ENCODE measurements around the gene ADAMTS3.

Gene ADAMTS3

DNA sequence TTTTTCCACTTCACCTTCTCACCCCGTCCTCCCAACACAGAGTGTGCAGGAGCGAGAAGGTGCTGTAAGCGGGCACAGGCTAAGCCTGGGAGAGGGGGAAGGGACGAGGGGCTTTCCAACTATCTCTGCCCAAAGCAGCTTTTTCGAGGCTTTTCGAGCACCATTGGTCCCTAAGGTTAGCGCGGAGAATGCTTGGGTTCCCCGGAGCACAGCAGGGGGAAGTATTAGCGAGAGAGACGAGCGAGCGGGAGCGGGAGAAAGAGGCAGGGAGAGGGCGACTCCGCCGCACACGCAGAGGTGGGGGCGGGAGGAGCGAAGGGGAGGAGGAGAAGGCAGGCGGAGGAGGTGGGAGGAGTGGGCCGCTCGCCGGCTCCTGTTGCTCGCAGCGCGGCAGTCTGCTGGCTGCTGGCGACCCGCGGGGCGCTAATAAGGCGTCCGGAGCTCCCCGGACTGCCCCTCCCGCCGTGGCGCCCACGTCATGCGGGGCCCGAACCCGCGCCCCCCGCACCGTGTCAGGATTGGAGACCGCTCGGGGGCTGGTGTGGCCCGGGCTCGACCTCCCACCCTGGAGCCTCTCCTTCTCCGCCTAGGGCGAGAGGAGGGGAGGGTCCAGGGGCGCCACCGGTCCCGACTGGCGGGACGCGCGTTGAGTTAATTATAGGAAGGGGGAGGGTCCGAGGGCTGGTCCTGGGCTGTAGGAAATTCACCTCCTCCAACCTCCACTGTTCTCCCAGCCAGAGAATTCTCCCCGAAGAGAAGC, at the start of gene ADAMTS3:
ADAMTS3 (minus strand) TSS at position 263 of the 760 bp plus-strand sequence. CDS start 459 bp downstream, outside the sequence.
- DNase-seq, result no peak

DNA sequence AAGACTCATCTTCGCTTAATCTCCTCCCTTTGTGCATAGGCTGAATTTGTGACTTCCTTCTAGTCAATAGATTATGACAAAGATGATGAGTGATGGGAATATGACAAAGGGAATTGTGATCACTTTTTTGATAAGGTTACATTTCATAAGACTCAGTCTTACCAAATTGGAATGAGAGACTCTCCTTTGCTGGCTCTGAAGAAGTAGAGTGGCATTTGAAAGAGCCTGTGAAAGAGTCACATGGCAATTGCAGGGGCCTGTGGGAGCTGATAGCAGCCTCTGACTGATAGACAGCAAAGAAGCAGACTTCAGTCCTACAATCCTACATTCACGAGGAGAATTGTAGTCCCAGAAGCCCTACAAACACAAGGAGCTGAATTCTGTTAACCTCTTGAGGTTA, 44.9 kb upstream of the ADAMTS3 start:
- DNase-seq, result no peak

- no peak for DNase-seq
Observed at GRCh38 chr4:72606751-72607150, 37.7 kb upstream of the ADAMTS3 start.

GRCh38 chr4:72604324-72604723, 35.3 kb upstream of the ADAMTS3 start:
- no peak for DNase-seq

- no peak for DNase-seq
Observed at GRCh38 chr4:72602396-72603376, 33.7 kb upstream of the ADAMTS3 start.

GRCh38 chr4:72591547-72592454, 22.8 kb upstream of the ADAMTS3 start:
- DNase-seq, result no peak

GRCh38 chr4:72587334-72587733, 18.3 kb upstream of the ADAMTS3 start:
- no peak for DNase-seq

DNA sequence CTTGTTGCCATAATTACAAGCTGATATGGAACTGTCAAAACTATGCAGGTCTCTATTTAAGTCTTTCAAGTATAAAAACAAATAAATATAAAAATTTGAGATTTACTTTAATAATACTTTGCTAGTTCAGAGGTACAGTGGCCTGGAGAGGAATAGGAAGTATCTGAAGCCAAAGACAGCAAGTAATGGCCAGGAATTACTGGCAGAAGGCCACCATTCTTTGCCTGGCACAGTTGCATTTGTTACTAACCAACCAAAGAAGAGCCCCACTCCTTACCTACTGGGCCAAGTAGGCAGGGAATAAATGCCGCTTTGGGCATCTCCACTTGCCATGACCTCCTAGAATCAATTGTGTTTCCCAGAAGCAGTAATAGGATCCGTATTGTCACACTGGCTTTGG, 13.8 kb upstream of the ADAMTS3 start:
- DNase-seq, result no peak

GRCh38 chr4:72577211-72577610, 8.2 kb upstream of the ADAMTS3 start:
- no peak for DNase-seq

DNA sequence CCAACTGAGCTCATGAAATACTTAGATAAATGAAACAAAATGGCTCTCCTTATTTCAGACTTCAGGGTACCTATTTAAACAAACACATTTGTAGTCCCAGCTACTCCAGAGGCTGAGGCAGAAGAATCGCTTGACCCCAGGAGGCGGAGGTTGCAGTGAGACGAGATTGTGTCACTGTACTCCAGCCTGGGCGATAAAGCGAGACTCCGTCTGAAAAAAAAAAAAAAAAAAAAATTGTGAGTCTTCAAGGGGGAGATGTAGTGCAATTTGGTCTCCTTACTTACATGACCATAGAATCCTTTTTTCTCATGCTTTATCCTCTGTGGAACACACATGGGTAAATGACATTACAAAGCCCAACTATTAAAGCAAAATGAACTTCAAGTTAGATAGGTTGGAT, 2.3 kb upstream of the ADAMTS3 start:
- DNase-seq, result no peak

GRCh38 chr4:72569719-72570235, 756 bp upstream of the ADAMTS3 start:
- DNase-seq, result no peak

GRCh38 chr4:72567821-72568675, 973 bp downstream of the ADAMTS3 start:
- no peak for DNase-seq

GRCh38 chr4:72567036-72567435, 2.0 kb downstream of the ADAMTS3 start:
- DNase-seq, result no peak

DNA sequence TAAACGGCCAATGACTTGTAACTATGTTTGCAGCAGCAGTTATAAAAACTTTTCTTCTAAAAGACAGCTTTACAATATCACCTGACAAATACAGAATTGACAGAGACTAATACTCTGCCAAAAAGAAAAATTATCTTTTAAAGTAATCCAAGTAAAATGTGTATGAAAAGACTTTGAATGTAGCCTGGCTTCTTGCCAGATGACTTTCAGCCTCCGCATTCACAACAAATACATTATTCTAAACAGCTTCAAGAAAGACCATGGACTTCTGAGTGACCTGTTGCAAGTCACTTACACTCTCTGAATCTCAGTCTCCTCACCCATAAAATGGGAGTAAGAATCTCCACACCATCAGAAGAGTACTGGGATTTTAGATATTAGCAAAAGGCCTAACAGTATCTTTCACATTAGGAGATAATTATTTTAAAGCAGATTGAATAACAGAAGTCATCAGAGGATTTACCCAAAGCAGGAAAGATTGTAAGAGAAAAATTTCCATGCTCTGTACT, 2.5 kb downstream of the ADAMTS3 start:
- no peak for DNase-seq

DNA sequence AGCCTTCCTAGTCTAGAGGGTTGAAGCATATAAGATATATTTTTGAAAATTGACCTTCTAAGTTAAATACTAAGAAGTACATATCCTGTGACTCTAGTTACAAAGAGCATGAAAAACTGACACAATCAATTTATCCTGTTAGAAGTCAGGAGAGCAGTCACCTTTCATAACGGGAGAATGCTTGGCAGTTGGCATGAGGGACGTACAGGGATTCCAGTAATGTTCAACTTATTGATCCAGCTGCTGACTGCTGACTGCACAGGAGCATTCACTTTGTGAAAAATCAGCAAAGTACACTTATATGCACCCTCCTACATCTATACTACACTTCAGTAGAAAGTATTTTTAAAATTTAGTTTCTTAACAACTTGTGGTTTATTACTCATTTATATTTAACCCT, 4.2 kb downstream of the ADAMTS3 start:
- no peak for DNase-seq

DNA sequence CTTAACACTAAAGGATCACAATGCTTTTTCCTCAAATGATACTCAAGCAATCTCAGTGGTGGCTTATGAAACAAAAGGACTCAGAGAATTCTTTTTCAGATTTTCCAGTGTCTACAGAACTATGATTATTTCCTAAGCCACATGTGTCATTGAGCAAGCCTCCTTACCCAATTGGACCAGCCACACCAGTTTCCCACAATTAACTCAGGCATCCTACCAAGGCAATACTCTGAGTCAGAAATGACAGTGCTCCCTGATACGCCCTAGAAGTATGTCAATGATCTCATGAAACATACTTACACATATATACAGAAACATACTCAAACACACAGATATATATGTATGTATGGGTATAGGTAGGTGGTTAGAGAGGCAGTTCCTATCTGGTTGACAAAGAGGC, 4.8 kb downstream of the ADAMTS3 start:
- DNase-seq, result no peak

DNA sequence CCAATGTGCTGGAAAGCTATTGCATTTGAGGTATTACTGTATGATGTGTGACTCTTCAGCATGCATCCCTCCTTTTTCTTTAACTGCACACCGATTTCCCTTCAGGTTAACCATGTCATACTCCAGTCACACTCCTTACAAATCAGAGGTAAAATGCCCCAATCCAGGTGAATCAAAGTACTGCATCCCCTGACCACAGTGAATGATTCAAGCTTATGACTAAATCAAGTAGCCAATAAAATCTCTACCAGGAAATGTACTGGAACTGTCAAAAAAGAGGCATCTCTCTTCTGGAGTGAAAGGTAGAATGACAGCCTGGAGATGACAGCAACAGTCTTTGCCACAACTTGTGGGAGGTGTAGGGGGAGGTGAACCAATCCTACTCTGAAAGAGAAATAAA, 10.4 kb downstream of the ADAMTS3 start:
- no peak for DNase-seq

DNA sequence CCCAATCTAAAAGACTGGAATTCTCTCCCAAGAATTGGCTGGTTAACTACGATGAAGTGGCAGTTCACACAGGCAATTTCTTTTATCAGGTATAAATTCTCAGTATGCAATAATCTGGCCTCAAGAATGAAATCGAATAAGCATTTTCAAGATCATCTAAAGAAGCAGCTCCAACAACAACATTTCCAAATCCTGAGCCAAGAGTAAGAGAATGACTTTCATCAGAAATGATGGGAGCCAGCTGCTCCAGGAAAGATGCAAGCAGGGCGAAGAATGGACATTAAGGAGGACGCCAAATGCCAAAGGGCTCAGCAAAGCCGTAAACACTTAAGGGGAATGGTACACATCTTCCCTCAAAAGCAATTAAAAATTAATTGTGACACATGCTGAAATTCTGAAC, 12.0 kb downstream of the ADAMTS3 start:
- no peak for DNase-seq

- DNase-seq, result no peak
Observed at GRCh38 chr4:72555377-72555831, 13.6 kb downstream of the ADAMTS3 start.

GRCh38 chr4:72553540-72554337, 15.3 kb downstream of the ADAMTS3 start:
- DNase-seq, result no peak

All from NCI-H1417 treated with DMSO at 0.1 percent for 48 hours (cell line).